IPS DF 6.9 (cell line): ENCODE data around the gene CACNG3.
A peak's percentile ranks its signal among the peaks of the same experiment; 100 is the strongest.

Source experiments
- DNase-seq: peaks from one replicate; pipeline ENCODE4 v3.0.0-alpha.2; 2013; ENCODE audit warnings: low read depth, low spot score
- H3K27ac ChIP-seq: one replicate; pipeline ENCODE4 v1.5.1; 2013; ENCODE audit warnings: low read length, control low read depth
- H3K27me3 ChIP-seq: 2 replicates; pipeline ENCODE4 v1.6.1; 2013; ENCODE audit warnings: mild to moderate bottlenecking, low read length; ENCODE audit not compliant: control insufficient read depth, insufficient read depth
- H3K36me3 ChIP-seq: 2 replicates; pipeline ENCODE4 v1.6.1; 2013; ENCODE audit warnings: low read length; ENCODE audit not compliant: control insufficient read depth, insufficient read depth
- H3K4me1 ChIP-seq: 2 replicates; pipeline ENCODE4 v1.6.1; 2013; ENCODE audit warnings: low read length; ENCODE audit not compliant: control insufficient read depth, insufficient read depth
- H3K4me3 ChIP-seq: 2 replicates; pipeline ENCODE4 v1.5.1; 2013; ENCODE audit warnings: mild to moderate bottlenecking, low read length
- H3K9me3 ChIP-seq: 2 replicates; pipeline ENCODE4 v1.6.1; 2013; ENCODE audit warnings: low read length, inconsistent platforms; ENCODE audit not compliant: control insufficient read depth, insufficient read depth
- WGBS: extraction: QIAGEN DNeasy Blood & Tissue Kit; methylation state at CpG from one replicate; pipeline ENCODE4 v1.1.7; 2013; ENCODE audit warnings: mixed read lengths, missing lambda C conversion rate; ENCODE audit not compliant: insufficient read length, insufficient coverage; 5-methylcytosine and 5-hydroxymethylcytosine counted together

CACNG3 gene

DNA sequence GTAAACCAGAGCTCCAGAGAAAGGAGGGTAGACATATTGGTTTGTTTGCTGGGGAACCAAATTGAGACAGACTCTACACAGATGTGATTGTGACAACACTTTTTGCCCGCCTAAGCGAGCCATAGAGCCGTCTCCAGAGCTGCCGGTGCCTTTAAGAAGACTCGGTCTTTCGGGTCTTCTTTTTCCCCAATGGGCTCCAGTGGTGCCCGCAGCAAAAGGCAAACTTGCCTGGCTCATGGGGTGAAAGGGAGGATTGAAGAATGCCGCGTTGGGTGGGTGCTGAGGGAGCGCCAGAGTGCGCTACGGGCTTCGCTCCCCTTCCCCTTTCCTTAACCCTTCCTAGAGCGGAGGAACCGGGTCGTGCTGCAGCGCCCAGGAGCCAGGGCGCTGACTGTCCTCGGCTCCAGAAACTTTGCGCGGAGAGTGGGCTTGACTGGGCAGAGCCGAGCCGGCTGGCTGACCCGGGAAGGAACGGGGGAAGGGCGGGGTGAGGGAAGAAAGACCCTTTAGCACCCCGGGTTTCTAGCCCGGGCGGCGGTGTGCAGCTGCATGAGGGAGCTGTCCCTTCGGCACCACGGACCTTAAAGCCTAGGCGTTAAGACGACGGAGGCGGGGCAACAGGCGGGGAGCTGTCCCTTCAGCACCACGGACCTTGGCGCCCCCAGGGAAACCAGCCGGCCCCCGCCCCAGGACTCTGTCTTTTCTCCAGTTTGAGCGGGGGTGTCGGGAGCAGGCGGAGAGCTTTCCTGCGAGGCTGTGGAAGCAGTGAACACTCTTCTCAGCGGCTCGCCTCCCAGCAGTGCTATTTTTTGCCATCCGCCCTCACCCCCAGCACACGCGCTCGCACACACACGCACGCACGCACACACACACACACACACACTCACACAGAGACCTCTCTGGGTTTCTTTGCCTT, at the start of gene CACNG3:
Gene CACNG3, plus strand, starts transcription at position 880 of the 916 bp plus-strand sequence. CDS start 420 bp downstream, outside the sequence.
- Histone ChIP-seq H3K4me1 (peaks cover 3% of the 10 kb centered on the region; the same call in 1 of the 2 replicates), H3K4me3 (peak within 1 kb of the TSS; percentile 40; the same call in 1 of the 2 replicates), H3K27me3 (peaks cover 8% of the 10 kb centered on the region; the same call in 1 of the 2 replicates), H3K9me3 (no peaks in the 10 kb centered on the region), H3K27ac (no peak within 1 kb of the TSS), H3K36me3 (no peaks in the 10 kb centered on the region)
- WGBS, result no CpG with 5 or more reads among the region's 54 CpGs
- peak; percentile 57 for DNase-seq

DNA sequence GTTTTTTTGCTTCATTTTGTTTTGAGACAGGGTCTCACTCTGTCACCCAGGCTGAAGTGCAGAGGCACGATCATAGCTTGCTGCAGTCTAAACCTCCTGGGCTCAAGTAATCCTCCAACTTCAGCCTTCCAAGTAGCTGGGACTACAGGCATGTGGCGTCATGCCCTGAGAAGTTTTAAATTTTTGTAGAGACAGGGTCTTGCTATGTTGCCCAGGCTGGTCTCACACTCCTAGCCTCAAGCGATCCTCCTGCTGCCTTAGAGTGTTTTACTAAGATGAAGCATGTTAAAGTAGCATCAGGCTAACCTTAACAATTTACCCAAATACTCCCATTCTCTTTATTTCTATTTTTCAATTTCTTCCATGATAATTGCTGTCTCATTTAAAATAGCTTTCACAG, 49.2 kb upstream of the CACNG3 start:
- Histone ChIP-seq H3K27me3 (no peaks in the 10 kb centered on the region), H3K4me1 (no peaks in the 10 kb centered on the region), H3K4me3 (no peak overlapping the region), H3K27ac (no peak overlapping the region), H3K36me3 (no peaks in the 10 kb centered on the region), H3K9me3 (no peaks in the 10 kb centered on the region)
- WGBS, result no CpG with 5 or more reads among the region's 3 CpGs
- DNase-seq, result no peak

DNA sequence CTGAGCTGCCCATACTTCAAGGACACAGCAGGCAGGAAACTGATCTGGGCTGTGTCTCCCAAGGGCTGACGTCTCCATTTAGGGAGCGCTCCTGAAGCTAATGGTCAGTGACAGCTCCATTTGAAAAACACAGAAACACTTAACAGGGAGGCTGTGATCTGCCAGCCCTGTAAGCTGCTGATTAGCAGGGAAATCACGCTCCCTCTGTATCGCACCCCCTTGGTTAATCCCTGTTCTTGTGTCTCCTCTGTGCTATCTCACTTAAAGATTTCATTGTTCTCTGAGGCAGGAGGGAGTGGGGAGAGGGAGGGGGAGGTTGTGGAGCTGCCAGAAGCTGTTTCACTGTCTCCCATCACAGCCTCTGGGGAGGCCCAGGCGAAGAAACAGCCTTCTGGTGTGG, 47.4 kb upstream of the CACNG3 start:
- no peak overlapping the region for H3K27ac ChIP-seq
- DNase-seq, result peak; percentile 4

DNA sequence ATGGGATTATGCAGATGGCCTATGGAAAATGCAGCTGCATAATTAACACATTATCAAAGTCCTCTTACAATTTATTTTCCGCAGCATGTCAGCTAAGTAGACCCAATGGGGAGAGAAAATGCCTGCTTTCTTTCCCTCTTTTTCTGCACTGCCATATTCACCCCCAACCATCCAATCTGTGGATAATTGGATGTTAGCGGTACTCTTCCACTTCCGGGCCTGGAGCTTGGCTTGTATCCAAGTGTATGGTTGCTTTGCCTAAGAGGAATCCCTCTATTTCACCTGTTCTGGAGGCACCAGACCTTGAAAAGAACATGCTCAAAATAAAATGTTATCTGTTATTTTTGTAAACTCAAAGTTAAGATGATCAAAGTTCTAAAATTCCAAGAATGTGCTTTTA, 41.1 kb upstream of the CACNG3 start:
- no peak for DNase-seq
- no peak overlapping the region for H3K4me3 ChIP-seq
- H3K27ac ChIP-seq, result no peak overlapping the region
- H3K4me1 ChIP-seq, result no peaks in the 10 kb centered on the region
- no peaks in the 10 kb centered on the region for H3K27me3 ChIP-seq
- no peaks in the 10 kb centered on the region for H3K9me3 ChIP-seq
- no CpG with 5 or more reads among the region's 3 CpGs for WGBS
- H3K36me3 ChIP-seq, result no peaks in the 10 kb centered on the region

More for the DNA sequence above, 47.4 kb upstream of the CACNG3 start:
- WGBS, result no CpG with 5 or more reads among the region's 5 CpGs
- Histone ChIP-seq H3K4me3 (no peak overlapping the region), H3K27me3 (no peaks in the 10 kb centered on the region), H3K36me3 (no peaks in the 10 kb centered on the region), H3K9me3 (no peaks in the 10 kb centered on the region), H3K4me1 (no peaks in the 10 kb centered on the region)

- Histone ChIP-seq H3K27me3 (no peaks in the 10 kb centered on the region), H3K27ac (no peak overlapping the region), H3K36me3 (no peaks in the 10 kb centered on the region), H3K4me1 (no peaks in the 10 kb centered on the region), H3K4me3 (no peak overlapping the region), H3K9me3 (no peaks in the 10 kb centered on the region)
- no peak for DNase-seq
These were observed 39.2 kb upstream of the CACNG3 start for GRCh38 chr16:24216961-24217360.

GRCh38 chr16:24217461-24217860, 38.7 kb upstream of the CACNG3 start:
- H3K4me1 ChIP-seq, result no peaks in the 10 kb centered on the region
- no peaks in the 10 kb centered on the region for H3K36me3 ChIP-seq
- H3K9me3 ChIP-seq, result no peaks in the 10 kb centered on the region
- H3K4me3 ChIP-seq, result no peak overlapping the region
- H3K27ac ChIP-seq, result no peak overlapping the region
- DNase-seq, result no peak
- no CpG with 5 or more reads among the region's 3 CpGs for WGBS
- H3K27me3 ChIP-seq, result no peaks in the 10 kb centered on the region

GRCh38 chr16:24218299-24218698, 37.8 kb upstream of the CACNG3 start:
- H3K36me3 ChIP-seq, result no peaks in the 10 kb centered on the region
- no peaks in the 10 kb centered on the region for H3K27me3 ChIP-seq
- WGBS, result no CpG with 5 or more reads among the region's 4 CpGs
- no peak overlapping the region for H3K4me3 ChIP-seq
- no peaks in the 10 kb centered on the region for H3K9me3 ChIP-seq
- no peaks in the 10 kb centered on the region for H3K4me1 ChIP-seq
- H3K27ac ChIP-seq, result no peak overlapping the region
- no peak for DNase-seq

- Histone ChIP-seq H3K4me3 (no peak overlapping the region), H3K27ac (no peak overlapping the region), H3K4me1 (no peaks in the 10 kb centered on the region), H3K27me3 (no peaks in the 10 kb centered on the region), H3K36me3 (no peaks in the 10 kb centered on the region), H3K9me3 (no peaks in the 10 kb centered on the region)
- WGBS, result no CpG with 5 or more reads among the region's 2 CpGs
- no peak for DNase-seq
These were observed 34.9 kb upstream of the CACNG3 start for GRCh38 chr16:24221219-24221618.

DNA sequence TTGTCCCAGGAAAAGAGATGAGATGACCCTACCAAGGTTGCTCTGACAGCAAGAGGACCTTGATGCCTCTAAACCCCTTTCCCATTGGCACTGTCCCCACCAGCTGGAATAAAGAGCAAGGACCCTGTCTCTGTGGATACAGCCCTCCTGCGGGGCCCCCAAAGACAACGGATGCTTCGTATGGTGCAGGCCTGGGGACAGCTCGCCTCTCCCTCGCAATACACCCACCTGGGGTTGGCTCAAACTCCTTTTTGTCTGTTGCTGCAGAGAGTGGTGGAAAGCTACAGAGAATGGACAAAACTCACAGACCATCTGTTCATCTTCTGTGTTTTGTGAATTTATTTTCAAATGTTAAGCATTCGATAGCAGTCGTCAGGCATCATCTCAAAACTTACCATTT, 27.6 kb upstream of the CACNG3 start:
- no peak overlapping the region for H3K4me3 ChIP-seq
- H3K4me1 ChIP-seq, result no peaks in the 10 kb centered on the region
- WGBS, result no CpG with 5 or more reads among the region's 7 CpGs
- no peak for DNase-seq
- no peak overlapping the region for H3K27ac ChIP-seq
- no peaks in the 10 kb centered on the region for H3K9me3 ChIP-seq
- no peaks in the 10 kb centered on the region for H3K36me3 ChIP-seq
- no peaks in the 10 kb centered on the region for H3K27me3 ChIP-seq

DNA sequence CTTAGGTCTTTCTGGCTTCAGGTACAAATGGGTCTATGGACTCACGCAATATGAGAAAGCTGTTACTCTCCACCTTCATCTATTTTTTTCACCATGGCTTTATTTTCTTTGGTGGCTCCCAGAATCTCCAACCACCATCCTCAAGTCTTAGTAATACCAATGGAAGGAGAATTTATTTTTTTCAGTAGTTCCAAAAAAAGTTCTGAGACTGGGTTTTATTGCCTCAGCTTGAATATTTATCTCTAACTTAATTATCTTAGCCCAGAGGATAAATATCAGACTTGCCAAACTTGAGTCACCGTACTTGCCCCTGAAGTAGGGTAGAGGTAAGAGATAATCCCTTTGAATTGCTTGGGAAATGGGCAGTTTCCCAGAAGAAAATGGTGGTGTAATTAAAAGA, 23.2 kb upstream of the CACNG3 start:
- H3K4me1 ChIP-seq, result no peaks in the 10 kb centered on the region
- no peaks in the 10 kb centered on the region for H3K36me3 ChIP-seq
- H3K9me3 ChIP-seq, result no peaks in the 10 kb centered on the region
- no peak overlapping the region for H3K27ac ChIP-seq
- no peak for DNase-seq
- H3K27me3 ChIP-seq, result no peaks in the 10 kb centered on the region
- no CpG with 5 or more reads among the region's 2 CpGs for WGBS
- no peak overlapping the region for H3K4me3 ChIP-seq

- Histone ChIP-seq H3K9me3 (no peaks in the 10 kb centered on the region), H3K27ac (no peak overlapping the region), H3K36me3 (no peaks in the 10 kb centered on the region), H3K4me3 (no peak overlapping the region), H3K4me1 (no peaks in the 10 kb centered on the region), H3K27me3 (no peaks in the 10 kb centered on the region)
- DNase-seq, result no peak
- no CpG with 5 or more reads among the region's 5 CpGs for WGBS
These were observed 21.4 kb upstream of the CACNG3 start for GRCh38 chr16:24234737-24235136.
